Right lobe of liver (tissue), 6 donors: ENCODE results near the gene RND2. TPM values are rescaled to one million over a fixed set of nuclear protein-coding genes. Genes with fewer than 3 reads are reported as not detected.

Source experiments
- ATAC-seq, 4 donors: fragments of 200-7000 bp; cut with Tn5 transposase; one replicate each; pipeline ENCODE4 v1.9.1; 2020; ENCODE audit warnings: mild to moderate bottlenecking in 4 of 4, moderate library complexity in 4 of 4
- DNase-seq, 3 donors: peaks; one replicate each; pipeline ENCODE4 v3.0.0-alpha.2; 2020
- H3K27ac ChIP-seq, 3 donors: fragments of 200-600 bp; one replicate each; pipeline ENCODE4 v1.8.0; 2022
- H3K27me3 ChIP-seq, 2 donors: fragments of 200-600 bp; one replicate each; pipeline ENCODE4 v1.8.0; 2022
- H3K36me3 ChIP-seq, 4 donors: fragments of 200-600 bp; sonication (generic) in 1 of 4; one replicate each; pipeline versions ENCODE4 v1.5.1 to v1.8.0; 2017 to 2022; ENCODE audit warnings: control low read depth in 1 of 4
- H3K4me1 ChIP-seq, 4 donors: fragments of 200-600 bp; sonication (generic) in 1 of 4; one replicate each; pipeline versions ENCODE4 v1.5.1 to v1.8.0; 2017 to 2022; ENCODE audit warnings: control low read depth in 1 of 4
- H3K4me3 ChIP-seq, 3 donors: fragments of 200-600 bp; one replicate each; pipeline ENCODE4 v1.8.0; 2022
- H3K9me3 ChIP-seq, 4 donors: fragments of 200-600 bp; sonication (generic) in 1 of 4; one replicate each; pipeline versions ENCODE4 v1.5.1 to v1.8.0; 2017 to 2022; ENCODE audit warnings: control low read depth in 1 of 4
- CTCF ChIP-seq, 4 donors: fragments of 200-600 bp in 3 of 4; fragments of 450-650 bp in 1 of 4; IDR thresholded peaks; one replicate each; pipeline versions ENCODE4 v1.5.1 to v1.8.0; 2016 to 2022; ENCODE audit warnings: antibody characterized with exemption in 4 of 4, mild to moderate bottlenecking in 2 of 4
- POLR2A ChIP-seq: fragments of 450-650 bp; IDR thresholded peaks from one replicate; pipeline ENCODE4 v1.6.1; 2017; ENCODE audit warnings: antibody characterized with exemption, mild to moderate bottlenecking
- WGBS: methylation state at CpG from one replicate; pipeline ENCODE4 v1.1.6; 2018; ENCODE audit warnings: low coverage, low lambda C conversion rate; ENCODE audit not compliant: insufficient coverage; ENCODE audit errors: missing lambda C conversion rate; 5-methylcytosine and 5-hydroxymethylcytosine counted together
- intact Hi-C, 2 donors: fragments of 100-400 bp; cut with DNase I; formaldehyde crosslinking; loops; one replicate each; pipeline versions ENCODE4 v1.11.2 to v1.14.1; 2022
- total RNA-seq, 6 experiments: library from RNA; depleted of rRNA in 2 of 6; stranded (reverse); fragments of >200 nt in 2 of 6; fragmentation: NEBNext Ultra II Directional in 3 of 6; extraction: Animal tissue kit (Norgen Biotek cat#: 25700) in 3 of 6; gene quantifications; one replicate each; pipeline versions ENCODE4 v1.1.0 to v1.2.4, GENCODE V29; 2016 to 2023
- donor health status: DM: no; HTN: yes; CAD: no.
- donor health status: DM: no; HTN: no; CAD: no.
- donor health status: DM: no; HTN: no; CAD: no.
- donor health status: DM: no; HTN: yes; CAD: no.
- donor health status: DM: no; HTN: yes; CAD: no.

RND2 gene
- total RNA-seq, 6 experiments from 2014 or later = 0.09 to 3.3 (median 0.64) TPM

GRCh38 chr17:42980274-42980765, 44.7 kb upstream of the RND2 start, which contains the start of gene RUNDC1:
RUNDC1 (plus strand) TSS chr17:42980565; CDS start chr17:42980577, 12 bp downstream.
- 0% methylated on average over 5 of the region's 39 CpGs for WGBS
- no peaks in the 10 kb centered on the region for H3K9me3 ChIP-seq
- intact Hi-C loops = no loop called here
- DNase-seq (peak; percentile 93 to 94 (median 94)), ATAC-seq (peak; percentile 94 to 95 (median 94))
- no peaks in the 10 kb centered on the region for H3K27me3 ChIP-seq
- H3K4me1 ChIP-seq = peaks cover 0 to 18% (median 6%) of the 10 kb centered on the region in 4 donors
- no peaks in the 10 kb centered on the region for H3K36me3 ChIP-seq
- TF ChIP-seq CTCF (IDR thresholded peaks at IDR 0.05) (no peak), POLR2A (peak; percentile 33)
- H3K4me3 ChIP-seq = peak within 1 kb of the TSS; percentile 94 to 97 (median 97)
- peak within 1 kb of the TSS; percentile 40 to 82 (median 77) for H3K27ac ChIP-seq

GRCh38 chr17:42980766-42981397, 44.1 kb upstream of the RND2 start:
- TF ChIP-seq POLR2A (peak; percentile 22), CTCF (IDR thresholded peaks at IDR 0.05) (peak in 2 of 4 donors; percentile 13 to 21)
- intact Hi-C loops = no loop called here
- H3K9me3 ChIP-seq = no peaks in the 10 kb centered on the region
- H3K27ac ChIP-seq = peak overlapping the region; percentile 40 to 82 (median 77)
- peak overlapping the region; percentile 94 to 97 (median 97) for H3K4me3 ChIP-seq
- H3K27me3 ChIP-seq = no peaks in the 10 kb centered on the region
- 0% methylated on average over 17 of the region's 67 CpGs for WGBS
- ATAC-seq = peak; percentile 65 to 82 (median 78)
- no peaks in the 10 kb centered on the region for H3K36me3 ChIP-seq
- peak; percentile 51 to 66 (median 59) for DNase-seq
- peaks cover 0 to 18% (median 6%) of the 10 kb centered on the region in 4 donors for H3K4me1 ChIP-seq

- Histone ChIP-seq H3K27ac (no peak overlapping the region), H3K9me3 (no peaks in the 10 kb centered on the region), H3K27me3 (no peaks in the 10 kb centered on the region), H3K36me3 (peaks cover 0 to 7% (median 1%) of the 10 kb centered on the region in 4 donors), H3K4me1 (peaks cover 0 to 18% (median 6%) of the 10 kb centered on the region in 4 donors), H3K4me3 (no peak overlapping the region)
- TF ChIP-seq CTCF (IDR thresholded peaks at IDR 0.05) = no peak
- no peak for TF ChIP-seq POLR2A
- intact Hi-C loops = no loop called here
- ATAC-seq (no peak), DNase-seq (no peak)
Measured at GRCh38 chr17:42982266-42982665, 42.8 kb upstream of the RND2 start.

GRCh38 chr17:42985225-42985624, 39.8 kb upstream of the RND2 start:
- Histone ChIP-seq H3K27ac (no peak overlapping the region), H3K27me3 (no peaks in the 10 kb centered on the region), H3K9me3 (no peaks in the 10 kb centered on the region), H3K36me3 (peaks cover 0 to 36% (median 12%) of the 10 kb centered on the region in 4 donors), H3K4me1 (peaks cover 0 to 13% (median 6%) of the 10 kb centered on the region in 4 donors), H3K4me3 (no peak overlapping the region)
- ATAC-seq = peak in 3 of 4 donors; percentile 9 to 47 (median 15)
- intact Hi-C loops = no loop called here
- DNase-seq = no peak
- no peak for TF ChIP-seq POLR2A
- TF ChIP-seq CTCF (IDR thresholded peaks at IDR 0.05) = no peak
- WGBS = 50% methylated on average over 1 of the region's 1 CpG
